ENCODE data around the gene ELOVL1. TPM values are rescaled to one million over a fixed set of nuclear protein-coding genes. Genes with fewer than 3 reads are reported as not detected.
"Not testable (repeated sequence)": the region's sequence is repeated elsewhere in the genome, so short reads cannot be mapped to it uniquely, and the experiment has no call there.

The ELOVL1 gene
- total RNA-seq, 2 experiments from 2014 or later = 81.2 to 84.7 TPM

DNA sequence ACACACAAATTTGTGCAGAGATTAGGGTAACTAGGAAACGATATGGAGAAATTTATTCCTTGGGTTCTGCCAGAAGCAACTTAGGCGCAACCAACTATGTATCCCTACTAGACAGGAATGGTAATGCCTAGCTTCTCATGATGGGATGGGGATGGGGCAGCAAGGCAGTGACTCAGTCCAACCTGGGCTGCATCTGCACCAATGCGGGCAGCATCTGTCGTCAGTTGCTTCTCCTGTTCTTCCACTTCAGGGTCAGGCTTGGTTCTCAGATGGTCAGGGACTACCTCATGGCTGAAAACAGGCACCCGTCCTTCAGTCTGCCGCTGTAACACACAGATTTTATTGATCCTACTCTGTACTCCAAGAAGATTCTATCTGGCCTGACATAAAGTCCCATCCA, 18.9 kb upstream of the ELOVL1 start:
- ChIA-PET POLR2A (interaction anchor here (1.0 kb wide), 1 partner anchor 18 kb away, joined by 3 read pairs; no protein-coding TSS in a partner anchor), CTCF (interaction anchor here (1.3 kb wide), 1 partner anchor 160 kb away, joined by 3 read pairs; no protein-coding TSS in a partner anchor)

DNA sequence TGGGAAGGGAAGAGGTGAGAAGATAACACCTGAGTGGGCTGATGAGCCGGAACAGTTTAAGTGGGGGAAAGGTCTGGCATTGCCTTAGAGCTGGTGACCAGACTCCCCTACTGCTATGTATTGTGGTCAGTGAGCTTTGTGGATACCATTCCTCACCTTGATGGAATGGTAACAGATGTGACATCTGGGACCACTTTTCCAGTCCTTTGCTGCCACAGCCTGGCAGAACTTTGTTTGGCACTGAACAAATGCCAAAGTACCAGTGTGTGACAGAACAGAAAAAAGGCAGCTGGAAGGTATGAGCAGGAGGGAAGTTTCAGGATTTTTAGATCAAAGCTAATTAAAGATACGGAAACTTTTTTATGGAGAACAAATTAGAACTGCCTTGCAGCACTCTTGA, 15.6 kb upstream of the ELOVL1 start:
- ChIA-PET POLR2A (no interaction called here), CTCF (no interaction called here)

DNA sequence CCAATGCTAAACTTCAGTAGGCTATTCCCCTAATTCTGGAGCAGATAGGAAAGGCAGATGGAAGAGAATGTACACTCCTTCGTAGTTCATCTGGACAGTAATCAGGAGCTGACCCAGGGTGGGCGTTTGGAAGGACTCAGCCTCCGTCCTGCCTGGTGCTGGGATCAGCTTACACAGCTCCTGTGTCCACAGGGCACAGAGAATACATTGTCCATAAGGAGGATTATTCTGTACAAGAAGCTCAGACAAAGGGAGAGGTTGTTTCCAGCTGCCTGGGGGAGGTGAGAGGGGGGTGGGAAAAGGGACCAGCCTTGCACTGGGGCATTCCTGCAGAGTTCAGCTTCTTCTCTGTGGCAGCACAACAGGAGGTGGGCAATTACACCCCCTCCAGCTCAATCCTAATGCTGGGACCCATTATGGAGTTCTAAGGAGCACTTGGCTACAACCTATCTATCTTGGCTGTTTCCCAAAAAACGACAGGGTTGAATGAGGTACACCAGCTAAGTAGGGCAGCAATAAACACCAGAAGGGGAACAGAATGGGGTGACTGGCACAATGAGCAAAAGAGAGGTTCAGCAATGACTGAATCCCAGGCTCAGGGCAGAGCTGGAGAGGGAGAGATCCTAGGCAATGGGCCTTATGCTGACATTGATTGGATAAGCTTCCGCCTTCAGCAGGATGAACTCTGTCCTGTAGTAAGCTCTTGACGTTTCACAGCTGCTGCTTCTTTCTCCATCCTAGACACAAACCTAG, 14.4 kb upstream of the ELOVL1 start:
- ChIA-PET CTCF (no interaction called here), POLR2A (interaction anchor here (1.6 kb wide), 1 partner anchor 14 kb away, joined by 6 read pairs; the partner anchor contains the start of gene ELOVL1)

DNA sequence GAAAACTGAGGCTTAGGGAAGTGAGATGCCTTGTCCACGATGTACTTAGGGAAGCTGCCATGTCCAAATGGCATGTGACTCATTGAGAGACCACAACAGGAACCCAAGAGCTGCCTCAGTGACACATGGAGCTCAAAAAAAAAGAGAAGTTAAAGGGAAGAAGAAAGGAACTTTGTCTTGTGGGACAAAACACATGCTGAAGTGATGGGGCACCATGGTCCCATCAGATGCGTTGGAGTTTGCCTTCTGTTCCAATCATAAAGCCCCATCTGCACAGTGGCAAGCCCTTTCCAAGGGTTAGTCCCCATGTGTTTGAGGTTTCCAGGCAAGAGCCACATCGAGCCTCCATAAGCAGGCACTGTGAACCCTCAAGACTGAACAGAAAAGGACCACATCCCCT, 13.8 kb upstream of the ELOVL1 start:
- CTCF ChIA-PET = no interaction called here
- POLR2A ChIA-PET = interaction anchor here (1.6 kb wide), 1 partner anchor 13 kb away, joined by 6 read pairs; the partner anchor contains the start of gene ELOVL1

DNA sequence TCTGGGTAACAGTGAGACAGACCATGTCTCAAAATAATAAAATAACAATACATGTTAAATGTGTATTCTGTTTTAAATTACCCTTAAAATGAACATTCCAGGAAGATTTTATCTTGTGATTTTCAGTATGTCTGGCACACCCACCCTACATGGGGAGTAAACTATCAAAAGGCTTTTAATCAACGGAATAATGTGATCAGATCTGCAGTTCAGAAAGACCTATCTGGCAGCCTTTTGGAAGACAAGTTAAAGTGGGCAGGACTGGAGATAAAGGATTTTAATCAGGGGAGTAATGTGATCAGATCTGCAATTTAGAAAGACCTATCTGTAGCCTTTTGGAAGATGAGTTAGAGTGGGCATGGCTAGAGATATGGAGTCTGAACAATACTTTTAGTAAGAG, 11.7 kb upstream of the ELOVL1 start:
- ChIA-PET CTCF (no interaction called here), POLR2A (no interaction called here)

DNA sequence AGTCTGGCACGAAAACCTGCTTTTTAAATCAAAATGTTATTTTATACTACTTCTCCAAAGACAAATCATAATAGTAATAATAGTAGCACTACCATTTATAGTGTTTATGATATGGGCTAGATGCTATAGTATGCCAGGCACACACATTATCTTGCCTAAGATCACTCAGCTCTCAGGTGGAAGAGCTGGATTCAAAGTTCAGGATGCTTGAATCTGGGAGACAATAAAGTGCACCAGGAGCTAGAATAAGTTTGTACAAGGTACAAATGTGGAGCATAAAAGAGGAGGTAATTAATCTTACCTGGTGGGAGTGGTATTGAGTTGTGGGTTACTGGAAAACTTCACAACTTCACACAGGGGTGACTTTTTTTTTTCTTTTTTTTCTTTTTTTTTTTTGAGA, 10.0 kb upstream of the ELOVL1 start:
- POLR2A ChIA-PET = no interaction called here
- CTCF ChIA-PET = no interaction called here

DNA sequence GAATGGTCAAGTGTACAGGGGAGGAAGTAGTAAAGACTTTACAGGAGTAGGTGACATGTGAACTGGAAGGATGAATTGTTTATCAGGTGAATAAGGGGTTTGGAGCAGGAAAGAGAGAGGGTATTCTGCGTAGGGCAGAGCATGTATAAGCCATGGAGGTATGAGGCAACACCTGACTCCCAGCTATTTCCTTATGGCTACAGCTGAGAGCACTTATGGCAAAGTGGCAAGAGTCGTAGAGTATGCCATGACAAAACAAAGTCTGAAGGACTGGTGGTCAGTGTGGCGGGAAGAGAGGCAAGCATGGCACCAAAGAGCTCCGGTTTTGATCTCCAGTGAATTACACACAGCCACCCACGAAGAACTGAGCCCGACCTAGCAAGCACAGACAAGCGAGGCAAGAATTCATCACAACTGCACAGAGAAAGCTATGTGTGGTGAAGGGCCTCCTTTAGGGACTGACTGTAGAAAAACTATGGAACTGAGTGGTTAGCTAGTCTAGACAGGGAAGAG, 9.0 kb upstream of the ELOVL1 start:
- ChIA-PET POLR2A (interaction anchor here (1.1 kb wide), 1 partner anchor 8 kb away, joined by 3 read pairs; no protein-coding TSS in a partner anchor), CTCF (interaction anchor here (1.1 kb wide), 1 partner anchor 14 kb away, joined by 3 read pairs; no protein-coding TSS in a partner anchor)

DNA sequence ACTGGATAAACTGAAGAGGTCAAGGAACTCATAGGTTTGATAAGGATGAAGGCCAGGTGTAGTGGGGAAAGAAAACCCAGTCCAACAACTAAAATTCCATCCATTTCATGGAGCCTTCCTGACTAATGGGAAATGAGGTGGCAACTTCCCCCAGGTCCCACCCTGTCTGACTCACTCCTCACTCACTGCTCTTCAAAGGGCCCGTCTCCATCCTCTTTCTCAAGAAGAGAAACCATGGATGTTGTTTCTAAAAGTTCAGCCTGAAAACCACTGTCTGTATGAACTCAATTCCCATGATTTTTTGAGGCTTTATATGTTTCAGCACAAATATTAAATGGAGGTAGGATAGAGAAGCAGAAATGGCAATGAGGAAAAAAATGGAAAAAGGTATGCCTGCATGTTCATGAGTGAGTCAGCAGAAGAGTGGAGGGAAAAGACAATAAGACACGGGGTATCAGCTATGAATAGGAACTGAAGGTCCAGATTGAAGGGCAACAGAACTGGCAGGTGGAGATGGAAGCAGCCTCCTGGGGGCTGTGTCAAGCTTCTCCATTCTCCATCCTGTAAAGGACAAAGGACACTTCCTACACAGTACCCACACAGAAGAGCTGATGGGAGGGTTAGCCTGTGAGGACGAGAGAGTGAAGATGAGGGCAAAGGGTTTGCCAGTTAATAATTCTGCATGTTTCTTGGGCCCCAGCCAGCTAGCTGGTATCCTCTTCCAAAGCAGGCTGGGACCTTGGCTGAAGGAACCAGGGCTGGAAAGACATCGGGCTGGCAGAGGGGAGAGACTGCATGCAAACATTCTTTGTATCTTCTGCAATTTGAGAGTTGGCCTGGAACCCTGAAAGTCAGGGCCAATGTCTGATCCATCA, 5.5 kb upstream of the ELOVL1 start:
- ChIA-PET CTCF (no interaction called here), POLR2A (no interaction called here)

DNA sequence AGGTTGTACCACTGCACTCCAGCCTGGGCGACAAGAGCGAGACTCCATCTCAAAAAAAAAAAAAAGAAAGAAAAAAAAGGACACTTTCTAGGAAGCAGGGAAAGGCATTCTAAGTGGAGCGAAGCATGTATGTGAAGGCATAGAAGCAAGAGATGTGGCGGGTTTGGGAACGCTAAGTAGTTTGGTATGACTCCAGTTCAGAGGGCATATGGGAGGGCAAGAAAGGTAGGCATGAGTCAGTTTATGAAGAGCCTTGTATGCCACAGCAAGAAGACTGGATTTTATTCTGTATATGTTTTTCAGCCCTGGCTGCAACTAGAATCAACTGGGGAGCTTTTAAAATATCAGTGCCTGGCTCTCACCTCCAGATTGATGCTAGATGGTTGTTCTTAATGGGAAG, 4.4 kb upstream of the ELOVL1 start:
- CTCF ChIA-PET = no interaction called here

DNA sequence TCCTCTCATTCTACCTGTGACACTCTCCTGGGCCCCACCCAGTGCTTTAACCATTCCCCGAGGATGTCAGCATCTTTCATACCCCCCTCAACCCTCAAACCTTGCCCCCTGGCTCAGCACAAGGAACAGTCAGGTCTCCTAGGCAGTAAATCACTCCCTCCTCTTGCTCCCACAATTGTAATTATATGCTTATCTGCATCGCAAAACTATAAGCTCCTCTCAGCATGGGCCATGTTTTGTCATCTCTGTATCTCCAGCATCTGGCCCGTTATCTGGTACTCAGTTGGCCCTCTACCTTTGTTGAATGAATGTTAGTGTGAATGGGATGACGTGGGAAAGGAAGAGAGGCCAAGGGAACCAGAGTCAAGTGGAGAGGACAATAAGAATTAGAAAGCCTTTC, 2.8 kb upstream of the ELOVL1 start:
- POLR2A ChIA-PET = no interaction called here
- CTCF ChIA-PET = no interaction called here

More for the DNA sequence above, 4.4 kb upstream of the ELOVL1 start:
- POLR2A ChIA-PET = no interaction called here

DNA sequence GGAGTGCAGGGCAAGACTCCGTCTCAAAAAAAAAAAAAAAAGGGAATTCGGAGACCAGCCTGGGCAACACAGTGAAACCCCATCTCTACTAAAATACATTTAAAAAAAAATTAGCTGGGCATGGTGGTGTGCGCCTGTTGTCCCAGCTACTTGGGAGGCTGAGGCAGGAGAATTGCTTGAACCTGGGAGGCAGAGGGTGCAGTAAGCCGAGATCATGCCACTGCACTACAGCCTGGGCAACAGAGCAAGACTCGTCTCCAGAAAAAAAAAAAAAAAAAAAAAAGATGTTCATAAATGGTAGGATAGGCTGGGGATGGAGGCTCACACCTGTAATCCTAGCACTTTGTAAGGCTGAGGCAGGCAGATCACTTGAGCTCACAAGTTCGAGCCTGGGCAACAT, 2.0 kb upstream of the ELOVL1 start:
- POLR2A ChIA-PET = not testable (repeated sequence)
- CTCF ChIA-PET = interaction anchor here (0.7 kb wide), 2 partner anchors 29 to 213 kb away, joined by 3 to 6 read pairs; no protein-coding TSS in a partner anchor

DNA sequence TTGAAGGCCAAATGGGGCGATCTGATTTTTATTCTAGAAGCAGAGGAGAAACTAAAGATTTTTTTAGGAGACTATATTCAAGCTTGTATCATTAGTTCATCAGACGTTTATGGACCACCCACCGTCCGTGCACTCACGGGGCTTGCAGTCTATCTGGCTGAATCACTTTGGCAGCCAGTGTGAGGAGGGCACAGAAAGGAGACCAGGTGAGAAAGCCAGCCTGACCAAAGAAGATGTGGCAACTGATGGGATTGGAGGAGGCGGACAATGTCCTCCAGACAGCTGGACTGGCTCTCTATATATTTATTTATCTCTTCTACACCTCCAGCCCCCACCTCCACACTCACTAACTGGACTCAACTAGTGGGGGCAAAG, 822 bp upstream of the ELOVL1 start:
- ChIA-PET CTCF (interaction anchor here (1.0 to 1.9 kb wide), 4 partner anchors 10 to 86 kb away, joined by 4 to 11 read pairs (median 5); partner anchors contain the start of genes CDC20, HYI, MED8 and SZT2), POLR2A (interaction anchor here (0.6 to 2.8 kb wide), 9 partner anchors 8 to 281 kb away, joined by 3 to 16 read pairs (median 4); partner anchors contain the start of genes CDC20, KDM4A, MED8 and SZT2)

DNA sequence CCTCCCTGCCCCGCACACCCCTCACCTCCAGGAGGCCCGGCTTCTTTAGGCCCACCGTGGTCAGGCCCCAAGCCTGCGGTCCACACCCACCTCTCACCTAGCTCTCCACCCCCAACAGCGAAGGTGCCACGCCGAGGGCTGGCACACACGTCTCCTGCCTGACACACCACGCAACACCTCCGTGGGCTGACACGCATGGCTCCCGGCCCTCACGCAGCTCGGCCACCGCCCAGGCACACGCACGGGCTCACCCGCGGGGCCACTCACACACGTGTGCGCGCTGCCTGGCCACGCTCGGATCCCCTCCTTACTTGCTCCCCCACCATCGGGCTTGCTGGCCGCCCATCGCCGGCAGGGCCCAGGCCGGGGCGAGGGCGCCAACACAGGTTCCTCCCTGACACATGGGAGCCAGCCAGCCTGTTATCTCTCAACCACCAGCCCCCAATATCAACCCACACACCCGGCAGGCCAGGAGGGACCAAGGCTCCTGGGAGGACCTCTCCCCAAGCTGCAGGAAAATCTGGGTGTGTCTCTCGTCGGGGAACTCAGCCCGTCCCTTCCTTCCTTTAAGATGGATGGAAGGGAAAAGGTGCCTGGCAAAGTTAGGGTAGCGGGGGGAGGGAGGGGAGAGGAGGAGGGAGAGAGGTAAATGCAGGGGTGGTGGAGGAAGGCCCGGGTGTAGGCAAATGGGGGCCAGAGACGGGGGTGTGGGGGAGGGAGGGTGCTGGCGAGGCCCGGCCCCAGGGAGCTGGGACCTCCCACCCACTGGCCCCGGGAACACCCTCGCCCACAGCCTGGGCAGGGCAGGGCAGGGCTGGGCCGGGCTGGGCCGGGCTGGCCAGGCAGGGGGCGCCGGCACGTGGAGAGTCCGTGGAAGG, 546 bp downstream of the ELOVL1 start:
- POLR2A ChIA-PET = interaction anchor here (0.6 to 2.8 kb wide), 7 partner anchors 9 to 283 kb away, joined by 3 to 16 read pairs (median 6); partner anchors contain the start of genes CDC20, KDM4A, MED8 and SZT2
- CTCF ChIA-PET = interaction anchor here (1.0 to 1.9 kb wide), 4 partner anchors 9 to 87 kb away, joined by 4 to 11 read pairs (median 5); partner anchors contain the start of genes CDC20, HYI, MED8 and SZT2

DNA sequence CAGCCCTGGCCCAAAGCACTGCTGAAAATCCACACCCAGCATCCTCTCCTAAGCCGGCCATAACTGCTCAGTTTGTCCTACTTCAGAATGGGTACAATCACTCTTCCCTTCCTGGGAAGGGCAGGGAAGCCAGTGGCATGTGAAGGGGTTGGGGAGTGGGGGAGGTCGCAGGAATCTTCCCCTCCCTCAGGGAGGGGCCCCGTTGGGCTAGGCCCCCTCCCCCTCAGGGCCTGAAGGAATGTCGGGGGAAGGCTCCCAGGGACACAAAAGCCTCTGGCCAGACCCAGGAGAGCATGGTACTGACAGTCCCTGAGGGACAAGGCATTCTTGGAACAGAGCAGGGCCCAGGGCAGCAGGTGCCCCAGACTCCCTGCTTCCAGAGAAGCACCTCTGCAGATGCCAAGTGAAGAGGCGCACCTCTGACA, 1.2 kb downstream of the ELOVL1 start:
- CTCF ChIA-PET = no interaction called here
- POLR2A ChIA-PET = interaction anchor here (1.1 to 2.8 kb wide), 2 partner anchors 8 to 10 kb away, joined by 3 to 16 read pairs; partner anchors contain the start of gene CDC20

DNA sequence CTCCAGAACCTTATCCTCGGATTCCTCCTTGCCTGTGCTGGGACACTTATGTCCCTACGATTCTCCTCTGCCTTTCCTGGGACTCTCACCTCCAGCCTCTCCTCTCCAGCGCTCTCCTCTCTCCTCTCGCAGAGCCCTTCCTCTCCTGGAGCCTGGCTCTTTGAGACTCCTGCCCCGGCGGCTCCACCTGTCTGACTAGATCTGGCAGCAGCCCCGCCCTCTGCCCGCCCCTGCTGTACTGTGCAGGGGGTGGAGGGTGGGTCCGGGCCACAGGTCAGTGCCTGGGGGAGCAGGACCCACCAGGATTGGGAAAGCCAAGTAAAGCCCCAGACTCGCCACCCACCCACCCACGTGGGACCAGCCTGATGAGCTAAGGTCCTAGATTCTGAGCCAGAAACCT, 1.6 kb downstream of the ELOVL1 start:
- ChIA-PET POLR2A (interaction anchor here (1.1 kb wide), 1 partner anchor 9 kb away, joined by 3 read pairs; no protein-coding TSS in a partner anchor), CTCF (no interaction called here)

DNA sequence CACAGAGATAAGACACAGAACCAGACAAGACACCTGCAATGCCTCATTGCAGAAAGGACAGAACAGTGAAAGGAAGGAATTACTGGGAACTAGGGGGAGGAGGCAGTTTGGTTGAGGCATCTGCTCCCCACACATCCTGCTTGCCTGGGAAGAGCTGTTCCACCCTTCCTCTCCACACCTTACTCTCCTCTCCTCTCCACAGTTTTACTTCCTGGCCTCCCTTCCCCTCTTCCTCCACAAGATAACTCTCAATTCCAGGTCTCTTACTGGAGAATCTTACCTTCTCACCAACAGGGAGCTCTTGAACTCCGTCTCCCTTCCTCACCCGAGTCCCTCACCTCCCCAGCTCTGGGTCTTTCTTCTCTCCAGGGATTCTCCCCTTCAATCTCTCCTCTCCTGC, 2.1 kb downstream of the ELOVL1 start:
- ChIA-PET POLR2A (no interaction called here), CTCF (no interaction called here)

DNA sequence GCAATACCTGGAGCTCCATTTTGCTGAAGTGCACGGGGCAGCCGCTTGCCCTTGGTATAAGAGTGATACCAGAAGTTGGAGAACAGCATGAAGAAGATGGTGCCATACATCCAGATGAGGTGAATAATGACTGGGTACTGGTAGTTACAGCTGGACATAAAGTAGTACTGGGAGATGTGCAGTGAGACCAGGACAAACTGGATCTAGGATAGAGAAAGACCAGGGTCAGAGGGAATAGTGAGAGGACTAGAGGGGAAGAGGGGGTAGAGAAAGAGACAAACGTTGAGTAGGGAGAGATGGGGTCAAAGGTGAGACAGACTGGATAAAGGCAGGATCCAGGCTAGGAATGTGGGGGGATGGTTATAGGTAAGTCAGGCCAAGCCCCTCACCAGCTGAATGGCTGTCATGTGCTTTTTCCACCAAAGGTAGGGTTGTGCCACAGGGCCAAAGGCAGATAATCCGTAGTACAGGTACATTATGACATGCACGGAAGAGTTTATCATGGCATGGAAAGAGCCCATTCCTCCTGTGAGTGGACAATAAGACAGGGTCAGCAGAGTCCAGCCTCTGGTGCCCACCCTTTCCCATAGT, 3.8 kb downstream of the ELOVL1 start:
- CTCF ChIA-PET = no interaction called here
- POLR2A ChIA-PET = no interaction called here

DNA sequence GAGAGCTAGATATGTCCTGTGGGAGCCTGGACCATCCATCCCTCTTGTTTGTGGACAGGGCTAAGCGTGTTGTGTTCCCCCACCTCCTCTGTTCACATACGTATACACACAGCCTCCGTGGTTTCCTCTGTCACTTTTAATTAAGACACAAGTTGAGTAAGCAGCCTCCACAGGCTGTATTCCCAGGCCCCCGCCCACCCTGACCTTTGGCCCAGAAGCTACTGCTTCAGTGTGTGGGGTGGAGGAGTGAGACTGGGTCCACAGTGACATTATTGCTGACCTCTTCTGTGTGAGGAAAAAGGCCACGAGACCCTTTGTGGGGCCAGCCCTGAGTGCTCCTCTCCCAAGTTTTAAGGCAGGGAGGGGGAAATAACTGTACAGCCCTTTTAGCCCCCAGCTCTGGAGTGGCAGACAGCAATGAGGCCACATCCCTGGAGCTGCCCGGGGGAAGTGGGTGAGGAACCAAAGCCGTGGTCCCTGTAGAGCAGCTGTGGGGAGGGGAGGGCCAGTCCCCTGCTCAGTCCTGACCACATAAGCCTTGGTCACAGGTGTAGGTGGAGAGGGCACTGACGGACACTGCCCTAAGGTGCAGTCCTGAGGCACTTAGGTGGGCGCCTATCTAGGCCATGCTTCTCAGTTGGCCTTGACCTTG, 4.4 kb downstream of the ELOVL1 start:
- ChIA-PET POLR2A (interaction anchor here (0.6 kb wide), 1 partner anchor 29 kb away, joined by 9 read pairs; no protein-coding TSS in a partner anchor), CTCF (no interaction called here)
